HCT116 (cell line): ENCODE results near the gene RND3.

ENCODE experiments used
- CEBPB ChIP-seq: IDR thresholded peaks from 2 replicates; pipeline ENCODE4 v1.6.1; 2012; ENCODE audit warnings: low read depth
- ELF1 ChIP-seq: IDR thresholded peaks from 2 replicates; pipeline ENCODE4 v1.6.1; 2012; ENCODE audit warnings: low read depth, borderline replicate concordance
- EZH2 ChIP-seq: fragments of 200-600 bp; sonication (generic); IDR thresholded peaks from 2 replicates; pipeline ENCODE4 v1.6.1; 2017; ENCODE audit warnings: antibody characterized with exemption, mixed run types
- EZH2phosphoT487 ChIP-seq: fragments of 200-600 bp; IDR thresholded peaks from 2 replicates; pipeline ENCODE4 v1.6.1; 2018; ENCODE audit warnings: antibody characterized with exemption, borderline replicate concordance
- POLR2A ChIP-seq: IDR thresholded peaks from 2 replicates; pipeline ENCODE4 v1.7.0; 2011; ENCODE audit warnings: borderline replicate concordance; ENCODE audit not compliant: insufficient read depth, insufficient read length; ENCODE audit errors: extremely low read depth
- POLR2AphosphoS5 ChIP-seq: IDR thresholded peaks from 2 replicates; pipeline ENCODE4 v1.6.1; 2011; ENCODE audit warnings: mild to moderate bottlenecking, low read depth, low read length, moderate library complexity
- SRF ChIP-seq: IDR thresholded peaks from 2 replicates; pipeline ENCODE4 v1.6.1; 2012; ENCODE audit warnings: low read depth
- TCF7L2 ChIP-seq: IDR thresholded peaks from 2 replicates; pipeline ENCODE4 v1.7.0; 2011; ENCODE audit warnings: borderline replicate concordance, inconsistent platforms; ENCODE audit not compliant: insufficient read depth, insufficient read length; ENCODE audit errors: extremely low read depth
- YY1 ChIP-seq: IDR thresholded peaks from 2 replicates; pipeline ENCODE4 v1.6.1; 2011; ENCODE audit warnings: low read length, low read depth, moderate library complexity, mild to moderate bottlenecking; ENCODE audit not compliant: insufficient replicate concordance; ENCODE audit errors: extremely low read depth
- ZNF274 ChIP-seq: fragments of 200-500 bp; sonication (Bioruptor generic); IDR thresholded peaks from 2 replicates; pipeline ENCODE4 v1.6.1; 2014; ENCODE audit warnings: mild to moderate bottlenecking, low read depth, low read length, inconsistent platforms
- TF ChIP-seq, protein P1 (sequence below), 3 experiments: fragments of 200-600 bp in 1 of 3; sonication (generic) in 1 of 3; IDR thresholded peaks in 2 of 3; conservative IDR thresholded peaks in 1 of 3; 2 replicates each; pipeline ENCODE4 v1.5.1; 2012 to 2017; ENCODE audit warnings: low read depth in 2 of 3, low read length in 2 of 3, antibody characterized with exemption in 1 of 3, borderline replicate concordance in 1 of 3, control low read depth in 1 of 3, mild to moderate bottlenecking in 1 of 3, mixed read lengths in 1 of 3, mixed run types in 1 of 3, moderate library complexity in 1 of 3; ENCODE audit not compliant: insufficient read depth in 1 of 3
- TF ChIP-seq, protein P2 (sequence below): IDR thresholded peaks from 2 replicates; pipeline ENCODE4 v1.6.1; 2012
- TF ChIP-seq, protein P3 (sequence below): IDR thresholded peaks from 2 replicates; pipeline ENCODE4 v1.6.1; 2012; ENCODE audit warnings: low read depth
- TF ChIP-seq, protein P4 (sequence below): IDR thresholded peaks from 2 replicates; pipeline ENCODE4 v1.6.1; 2011; ENCODE audit warnings: mild to moderate bottlenecking, low read length, moderate library complexity; ENCODE audit not compliant: insufficient replicate concordance; ENCODE audit errors: extremely low read depth

DNA sequence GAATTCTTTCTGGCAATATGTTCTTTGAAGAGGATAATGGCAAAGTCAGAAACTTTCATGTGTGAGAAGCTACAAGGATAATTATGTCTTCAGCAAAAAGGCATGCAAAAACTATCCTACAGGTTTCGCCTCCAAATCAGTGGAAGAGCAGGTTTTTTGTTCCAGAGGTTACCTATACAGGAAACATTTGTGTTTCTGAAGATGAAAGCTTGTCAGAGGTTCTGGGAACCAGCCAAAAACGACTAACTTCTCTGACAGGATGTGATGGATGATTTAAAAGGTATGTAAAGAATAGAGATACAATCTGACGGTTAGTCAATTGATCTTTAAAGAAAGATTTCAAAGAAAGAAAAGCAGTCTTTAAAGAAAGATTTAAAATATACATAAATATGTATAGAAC lies 37.6 kb downstream of the RND3 start:
- TF ChIP-seq, protein P1, sequence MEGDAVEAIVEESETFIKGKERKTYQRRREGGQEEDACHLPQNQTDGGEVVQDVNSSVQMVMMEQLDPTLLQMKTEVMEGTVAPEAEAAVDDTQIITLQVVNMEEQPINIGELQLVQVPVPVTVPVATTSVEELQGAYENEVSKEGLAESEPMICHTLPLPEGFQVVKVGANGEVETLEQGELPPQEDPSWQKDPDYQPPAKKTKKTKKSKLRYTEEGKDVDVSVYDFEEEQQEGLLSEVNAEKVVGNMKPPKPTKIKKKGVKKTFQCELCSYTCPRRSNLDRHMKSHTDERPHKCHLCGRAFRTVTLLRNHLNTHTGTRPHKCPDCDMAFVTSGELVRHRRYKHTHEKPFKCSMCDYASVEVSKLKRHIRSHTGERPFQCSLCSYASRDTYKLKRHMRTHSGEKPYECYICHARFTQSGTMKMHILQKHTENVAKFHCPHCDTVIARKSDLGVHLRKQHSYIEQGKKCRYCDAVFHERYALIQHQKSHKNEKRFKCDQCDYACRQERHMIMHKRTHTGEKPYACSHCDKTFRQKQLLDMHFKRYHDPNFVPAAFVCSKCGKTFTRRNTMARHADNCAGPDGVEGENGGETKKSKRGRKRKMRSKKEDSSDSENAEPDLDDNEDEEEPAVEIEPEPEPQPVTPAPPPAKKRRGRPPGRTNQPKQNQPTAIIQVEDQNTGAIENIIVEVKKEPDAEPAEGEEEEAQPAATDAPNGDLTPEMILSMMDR (IDR thresholded peaks at IDR 0.05 in 2 of 3, conservative IDR thresholded peaks at IDR 0.05 in 1 of 3; ENCODE audit: borderline replicate concordance in 1 of 3, insufficient read depth in 1 of 3, low read depth in 2 of 3, low read length in 2 of 3): no peak
- no peak for TF ChIP-seq CEBPB
- peak; percentile 19 for TF ChIP-seq TCF7L2
- no peak for TF ChIP-seq POLR2A
- TF ChIP-seq YY1: no peak
- no peak for TF ChIP-seq EZH2
- TF ChIP-seq, protein P2, sequence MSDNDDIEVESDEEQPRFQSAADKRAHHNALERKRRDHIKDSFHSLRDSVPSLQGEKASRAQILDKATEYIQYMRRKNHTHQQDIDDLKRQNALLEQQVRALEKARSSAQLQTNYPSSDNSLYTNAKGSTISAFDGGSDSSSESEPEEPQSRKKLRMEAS: no peak
- TF ChIP-seq POLR2AphosphoS5: no peak
- no peak for TF ChIP-seq EZH2phosphoT487
- TF ChIP-seq SRF: no peak
- TF ChIP-seq, protein P3, sequence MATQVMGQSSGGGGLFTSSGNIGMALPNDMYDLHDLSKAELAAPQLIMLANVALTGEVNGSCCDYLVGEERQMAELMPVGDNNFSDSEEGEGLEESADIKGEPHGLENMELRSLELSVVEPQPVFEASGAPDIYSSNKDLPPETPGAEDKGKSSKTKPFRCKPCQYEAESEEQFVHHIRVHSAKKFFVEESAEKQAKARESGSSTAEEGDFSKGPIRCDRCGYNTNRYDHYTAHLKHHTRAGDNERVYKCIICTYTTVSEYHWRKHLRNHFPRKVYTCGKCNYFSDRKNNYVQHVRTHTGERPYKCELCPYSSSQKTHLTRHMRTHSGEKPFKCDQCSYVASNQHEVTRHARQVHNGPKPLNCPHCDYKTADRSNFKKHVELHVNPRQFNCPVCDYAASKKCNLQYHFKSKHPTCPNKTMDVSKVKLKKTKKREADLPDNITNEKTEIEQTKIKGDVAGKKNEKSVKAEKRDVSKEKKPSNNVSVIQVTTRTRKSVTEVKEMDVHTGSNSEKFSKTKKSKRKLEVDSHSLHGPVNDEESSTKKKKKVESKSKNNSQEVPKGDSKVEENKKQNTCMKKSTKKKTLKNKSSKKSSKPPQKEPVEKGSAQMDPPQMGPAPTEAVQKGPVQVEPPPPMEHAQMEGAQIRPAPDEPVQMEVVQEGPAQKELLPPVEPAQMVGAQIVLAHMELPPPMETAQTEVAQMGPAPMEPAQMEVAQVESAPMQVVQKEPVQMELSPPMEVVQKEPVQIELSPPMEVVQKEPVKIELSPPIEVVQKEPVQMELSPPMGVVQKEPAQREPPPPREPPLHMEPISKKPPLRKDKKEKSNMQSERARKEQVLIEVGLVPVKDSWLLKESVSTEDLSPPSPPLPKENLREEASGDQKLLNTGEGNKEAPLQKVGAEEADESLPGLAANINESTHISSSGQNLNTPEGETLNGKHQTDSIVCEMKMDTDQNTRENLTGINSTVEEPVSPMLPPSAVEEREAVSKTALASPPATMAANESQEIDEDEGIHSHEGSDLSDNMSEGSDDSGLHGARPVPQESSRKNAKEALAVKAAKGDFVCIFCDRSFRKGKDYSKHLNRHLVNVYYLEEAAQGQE: no peak
- no peak for TF ChIP-seq ELF1
- TF ChIP-seq ZNF274: no peak
- TF ChIP-seq, protein P4, sequence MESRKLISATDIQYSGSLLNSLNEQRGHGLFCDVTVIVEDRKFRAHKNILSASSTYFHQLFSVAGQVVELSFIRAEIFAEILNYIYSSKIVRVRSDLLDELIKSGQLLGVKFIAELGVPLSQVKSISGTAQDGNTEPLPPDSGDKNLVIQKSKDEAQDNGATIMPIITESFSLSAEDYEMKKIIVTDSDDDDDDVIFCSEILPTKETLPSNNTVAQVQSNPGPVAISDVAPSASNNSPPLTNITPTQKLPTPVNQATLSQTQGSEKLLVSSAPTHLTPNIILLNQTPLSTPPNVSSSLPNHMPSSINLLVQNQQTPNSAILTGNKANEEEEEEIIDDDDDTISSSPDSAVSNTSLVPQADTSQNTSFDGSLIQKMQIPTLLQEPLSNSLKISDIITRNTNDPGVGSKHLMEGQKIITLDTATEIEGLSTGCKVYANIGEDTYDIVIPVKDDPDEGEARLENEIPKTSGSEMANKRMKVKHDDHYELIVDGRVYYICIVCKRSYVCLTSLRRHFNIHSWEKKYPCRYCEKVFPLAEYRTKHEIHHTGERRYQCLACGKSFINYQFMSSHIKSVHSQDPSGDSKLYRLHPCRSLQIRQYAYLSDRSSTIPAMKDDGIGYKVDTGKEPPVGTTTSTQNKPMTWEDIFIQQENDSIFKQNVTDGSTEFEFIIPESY: no peak
